ENCODE results near the gene AKIP1. TPM values are rescaled to one million over a fixed set of nuclear protein-coding genes. Genes with fewer than 3 reads are reported as not detected.

AKIP1 gene
- polyA plus RNA-seq, 1 experiment = 39.4 TPM

- TF ChIP-seq CTCF (IDR thresholded peaks at IDR 0.05; ENCODE audit: insufficient read depth, low read depth, low read length) = no peak
- CTCF ChIA-PET = interaction anchor here (0.7 to 2.6 kb wide), 13 partner anchors 9 to 223 kb away, joined by 3 to 49 read pairs (median 5); no protein-coding TSS in a partner anchor
- Histone ChIP-seq H3K4me3 (ENCODE audit: low read depth, low read length) (no peak overlapping the region), H3K36me3 (ENCODE audit: control insufficient read depth, insufficient read depth, low read length) (peaks cover 2% of the 10 kb centered on the region), H3K27me3 (ENCODE audit: control insufficient read depth, insufficient read depth, low read length) (no peaks in the 10 kb centered on the region)
- DNase-seq (ENCODE audit: low read depth) = no peak
- POLR2A ChIA-PET = no interaction called here
Measured at GRCh38 chr11:8914661-8915018, 3.7 kb downstream of the AKIP1 start.

GRCh38 chr11:8917157-8917825 lies 6.3 kb downstream of the AKIP1 start:
- no peak overlapping the region for H3K4me3 ChIP-seq (ENCODE audit: low read depth, low read length)
- ChIA-PET CTCF (interaction anchor here (0.8 to 2.3 kb wide), 4 partner anchors 12 to 198 kb away, joined by 3 to 11 read pairs (median 5); no protein-coding TSS in a partner anchor), POLR2A (interaction anchor here (0.7 kb wide), 1 partner anchor 131 kb away, joined by 3 read pairs; no protein-coding TSS in a partner anchor)
- H3K27me3 ChIP-seq (ENCODE audit: control insufficient read depth, insufficient read depth, low read length) = no peaks in the 10 kb centered on the region
- DNase-seq (ENCODE audit: low read depth) = peak; percentile 69
- H3K36me3 ChIP-seq (ENCODE audit: control insufficient read depth, insufficient read depth, low read length) = peaks cover 5% of the 10 kb centered on the region
- no peak for TF ChIP-seq CTCF (IDR thresholded peaks at IDR 0.05; ENCODE audit: insufficient read depth, low read depth, low read length)

- H3K4me3 ChIP-seq (ENCODE audit: low read depth, low read length) = no peak overlapping the region
- TF ChIP-seq CTCF (IDR thresholded peaks at IDR 0.05; ENCODE audit: insufficient read depth, low read depth, low read length) = no peak
- H3K36me3 ChIP-seq (ENCODE audit: control insufficient read depth, insufficient read depth, low read length) = peaks cover 5% of the 10 kb centered on the region
- ChIA-PET CTCF (interaction anchor here (0.8 to 2.2 kb wide), 2 partner anchors 9 to 37 kb away, joined by 3 to 8 read pairs; no protein-coding TSS in a partner anchor), POLR2A (interaction anchor here (0.5 kb wide), 1 partner anchor 37 kb away, joined by 3 read pairs; no protein-coding TSS in a partner anchor)
- H3K27me3 ChIP-seq (ENCODE audit: control insufficient read depth, insufficient read depth, low read length) = no peaks in the 10 kb centered on the region
- DNase-seq (ENCODE audit: low read depth) = no peak
Measured at GRCh38 chr11:8922691-8923090, 11.7 kb downstream of the AKIP1 start.

GRCh38 chr11:8925711-8926110 lies 14.7 kb downstream of the AKIP1 start:
- DNase-seq (ENCODE audit: low read depth) = no peak
- peaks cover 1% of the 10 kb centered on the region for H3K36me3 ChIP-seq (ENCODE audit: control insufficient read depth, insufficient read depth, low read length)
- H3K4me3 ChIP-seq (ENCODE audit: low read depth, low read length) = no peak overlapping the region
- CTCF ChIA-PET = interaction anchor here (1.2 to 2.0 kb wide), 3 partner anchors 10 to 34 kb away, joined by 3 to 6 read pairs (median 5); no protein-coding TSS in a partner anchor
- no peak for TF ChIP-seq CTCF (IDR thresholded peaks at IDR 0.05; ENCODE audit: insufficient read depth, low read depth, low read length)
- POLR2A ChIA-PET = interaction anchor here (0.6 kb wide), 1 partner anchor 447 kb away, joined by 8 read pairs; no protein-coding TSS in a partner anchor
- H3K27me3 ChIP-seq (ENCODE audit: control insufficient read depth, insufficient read depth, low read length) = no peaks in the 10 kb centered on the region

GRCh38 chr11:8926236-8926635 lies 15.2 kb downstream of the AKIP1 start:
- H3K27me3 ChIP-seq (ENCODE audit: control insufficient read depth, insufficient read depth, low read length) = no peaks in the 10 kb centered on the region
- no peak overlapping the region for H3K4me3 ChIP-seq (ENCODE audit: low read depth, low read length)
- ChIA-PET POLR2A (interaction anchor here (0.6 kb wide), 1 partner anchor 448 kb away, joined by 8 read pairs; no protein-coding TSS in a partner anchor), CTCF (interaction anchor here (1.2 to 2.0 kb wide), 3 partner anchors 9 to 33 kb away, joined by 3 to 6 read pairs (median 5); no protein-coding TSS in a partner anchor)
- no peak for DNase-seq (ENCODE audit: low read depth)
- H3K36me3 ChIP-seq (ENCODE audit: control insufficient read depth, insufficient read depth, low read length) = peaks cover 1% of the 10 kb centered on the region
- TF ChIP-seq CTCF (IDR thresholded peaks at IDR 0.05; ENCODE audit: insufficient read depth, low read depth, low read length) = no peak
